Erythroblast (primary cell): ENCODE results near the gene ETV1.

Source experiments
- GATA1 ChIP-seq: IDR thresholded peaks from 2 replicates; pipeline ENCODE4 v1.6.1; 2011; ENCODE audit warnings: low read depth, mild to moderate bottlenecking, control low read depth, low read length, moderate library complexity
- POLR2A ChIP-seq: IDR thresholded peaks from 2 replicates; pipeline ENCODE4 v1.6.1; 2011; ENCODE audit warnings: mild to moderate bottlenecking, low read length

GRCh38 chr7:13875496-13876074, 113.9 kb downstream of the ETV1 start:
- TF ChIP-seq POLR2A = no peak
- no peak for TF ChIP-seq GATA1
